Measurements from ENCODE around the gene FRMPD1.

FRMPD1 gene

DNA sequence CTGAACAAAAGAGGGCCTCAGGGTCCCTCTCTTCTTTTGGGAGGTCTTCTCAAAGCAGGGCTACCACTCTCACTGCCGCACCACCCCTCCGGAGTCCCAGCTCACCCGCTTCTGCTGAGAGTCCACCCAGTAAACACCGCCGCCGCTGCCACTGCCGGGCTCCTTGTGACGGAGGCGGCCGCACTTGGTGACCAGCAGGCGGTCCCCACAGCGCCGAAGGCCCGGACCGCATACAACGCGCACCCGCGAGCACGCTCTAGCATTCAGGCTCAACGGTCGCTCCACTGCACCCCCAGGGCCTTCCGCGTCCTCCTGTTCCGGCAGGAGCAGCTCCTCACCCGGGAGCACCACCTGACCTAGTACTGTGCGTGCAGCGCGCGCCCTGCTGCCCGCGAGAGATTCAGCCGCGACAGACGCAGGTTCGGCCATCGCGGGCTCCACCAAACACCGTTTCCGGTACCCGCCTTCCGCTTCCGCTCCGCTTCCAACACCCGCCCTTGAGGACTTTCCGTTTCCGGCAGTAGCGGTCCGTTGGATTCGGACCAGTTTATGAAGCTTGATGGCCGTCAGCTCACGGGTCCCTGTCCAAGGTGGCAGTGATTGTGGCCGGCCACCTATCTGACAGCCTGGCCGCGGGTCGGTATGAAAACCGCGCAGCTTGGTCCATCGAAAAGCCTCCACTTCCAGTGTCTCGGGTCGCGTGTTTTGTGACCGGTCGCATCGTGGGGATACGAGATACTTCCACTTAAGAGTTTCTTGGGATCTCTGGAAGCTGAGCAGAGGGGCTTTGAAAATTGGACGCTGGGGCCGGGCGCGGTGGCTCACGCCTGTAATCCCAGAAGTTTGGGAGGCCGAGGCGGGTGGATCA lies 134.1 kb downstream of the FRMPD1 start, which contains the start of gene EXOSC3:
Gene EXOSC3 (minus strand): TSS at position 449 of the 868 bp plus-strand sequence. CDS start 20 bp downstream, at position 429.
- Mint-ChIP-seq H3K4me3 (peak within 1 kb of the TSS; percentile 99), H3K36me3 (ENCODE audit: low read depth) (peaks cover 33% of the 10 kb centered on the region), H3K27me3 (ENCODE audit: low read depth, poor library complexity) (peaks cover 14% of the 10 kb centered on the region), H3K9me3 (no peaks in the 10 kb centered on the region), H3K4me1 (peaks cover 38% of the 10 kb centered on the region), H3K27ac (peak within 1 kb of the TSS; percentile 93)
- DNase-seq = peak; percentile 88
- TF ChIP-seq CTCF (IDR thresholded peaks at IDR 0.05) = no peak

GRCh38 chr9:37787059-37787458 lies 136.3 kb downstream of the FRMPD1 start:
- Mint-ChIP-seq H3K36me3 (ENCODE audit: low read depth) (peaks cover 12% of the 10 kb centered on the region), H3K4me3 (no peak overlapping the region), H3K9me3 (peaks cover 6% of the 10 kb centered on the region), H3K4me1 (peaks cover 36% of the 10 kb centered on the region), H3K27me3 (ENCODE audit: low read depth, poor library complexity) (peaks cover 30% of the 10 kb centered on the region), H3K27ac (no peak overlapping the region)
- no peak for DNase-seq
- TF ChIP-seq CTCF (IDR thresholded peaks at IDR 0.05) = no peak

- no peak for DNase-seq
- Mint-ChIP-seq H3K36me3 (ENCODE audit: low read depth) (no peaks in the 10 kb centered on the region), H3K27me3 (ENCODE audit: low read depth, poor library complexity) (peaks cover 36% of the 10 kb centered on the region), H3K4me3 (no peak overlapping the region), H3K27ac (no peak overlapping the region), H3K9me3 (peaks cover 6% of the 10 kb centered on the region), H3K4me1 (peaks cover 24% of the 10 kb centered on the region)
- no peak for TF ChIP-seq CTCF (IDR thresholded peaks at IDR 0.05)
These were observed 137.6 kb downstream of the FRMPD1 start for GRCh38 chr9:37788332-37788731.

- TF ChIP-seq CTCF (IDR thresholded peaks at IDR 0.05) = no peak
- no peak overlapping the region for H3K27ac Mint-ChIP-seq
- H3K9me3 Mint-ChIP-seq = peaks cover 6% of the 10 kb centered on the region
- H3K27me3 Mint-ChIP-seq (ENCODE audit: low read depth, poor library complexity) = peaks cover 47% of the 10 kb centered on the region
- DNase-seq = no peak
- no peak overlapping the region for H3K4me3 Mint-ChIP-seq
- no peaks in the 10 kb centered on the region for H3K36me3 Mint-ChIP-seq (ENCODE audit: low read depth)
- H3K4me1 Mint-ChIP-seq = peaks cover 8% of the 10 kb centered on the region
These were observed 139.3 kb downstream of the FRMPD1 start for GRCh38 chr9:37790096-37790495.

- TF ChIP-seq CTCF (IDR thresholded peaks at IDR 0.05) = no peak
- Mint-ChIP-seq H3K36me3 (ENCODE audit: low read depth) (no peaks in the 10 kb centered on the region), H3K9me3 (peaks cover 6% of the 10 kb centered on the region), H3K27me3 (ENCODE audit: low read depth, poor library complexity) (peaks cover 60% of the 10 kb centered on the region), H3K4me1 (no peaks in the 10 kb centered on the region), H3K27ac (no peak overlapping the region), H3K4me3 (no peak overlapping the region)
- DNase-seq = no peak
These were observed 141.4 kb downstream of the FRMPD1 start for GRCh38 chr9:37792122-37792521.

DNA sequence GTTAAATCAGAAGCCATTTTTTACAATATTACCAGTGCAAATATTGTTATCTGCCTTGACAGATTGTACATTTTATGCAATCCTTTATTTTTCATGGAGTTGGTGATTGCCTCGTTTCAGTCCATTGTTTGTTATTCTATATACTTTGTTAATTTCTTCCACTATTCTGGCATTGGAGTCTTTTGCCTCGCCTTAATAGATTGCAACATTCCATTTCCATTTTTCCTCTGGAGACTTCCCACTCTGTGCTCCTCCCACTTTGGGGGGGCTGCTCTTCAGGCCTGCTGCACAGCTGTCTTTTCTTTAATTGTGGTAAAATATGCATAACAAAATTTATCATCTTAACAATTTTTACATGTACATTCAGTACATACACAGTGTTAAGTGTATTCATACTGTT lies 145.5 kb downstream of the FRMPD1 start:
- no peak for TF ChIP-seq CTCF (IDR thresholded peaks at IDR 0.05)
- H3K4me3 Mint-ChIP-seq = no peak overlapping the region
- no peak for DNase-seq
- H3K27ac Mint-ChIP-seq = peak overlapping the region; percentile 4
- peaks cover 46% of the 10 kb centered on the region for H3K27me3 Mint-ChIP-seq (ENCODE audit: low read depth, poor library complexity)
- H3K36me3 Mint-ChIP-seq (ENCODE audit: low read depth) = no peaks in the 10 kb centered on the region
- peaks cover 2% of the 10 kb centered on the region for H3K9me3 Mint-ChIP-seq
- peaks cover 8% of the 10 kb centered on the region for H3K4me1 Mint-ChIP-seq

Measured in nephron progenitor cell (in vitro differentiated cells).